Posterior vena cava (tissue), 2 donors: ENCODE results near the gene CD34. TPM values are rescaled to one million over a fixed set of nuclear protein-coding genes. Genes with fewer than 3 reads are reported as not detected.

Experiments
- DNase-seq: peaks from one replicate; pipeline ENCODE4 v3.0.0-alpha.2; 2020; ENCODE audit warnings: low spot score
- intact Hi-C, 2 donors: fragments of 100-400 bp; cut with DNase I; formaldehyde crosslinking; loops; one replicate each; pipeline versions ENCODE4 v1.14.1 to v1.14.2; 2022 to 2023
- total RNA-seq, 2 donors: library from RNA; stranded (reverse); fragmentation: NEBNext Ultra II Directional; extraction: Animal tissue kit (Norgen Biotek cat#: 25700); gene quantifications; one replicate each; pipeline ENCODE4 v1.2.1, GENCODE V29; 2021
- donor health status: DM: yes; HTN: yes; CAD: no.
- donor health status: DM: yes; HTN: yes; CAD: no.

The CD34 gene
- total RNA-seq, 2 donors from 2014 or later = 58.1 to 154 TPM

- DNase-seq = peak; percentile 93
- intact Hi-C loops = no loop called here
Observed at GRCh38 chr1:207848234-207848633, 62.7 kb downstream of the CD34 start.

- no peak for DNase-seq
- intact Hi-C loops = no loop called here
Observed at GRCh38 chr1:207847116-207847515, 63.8 kb downstream of the CD34 start.

- no peak for DNase-seq
- intact Hi-C loops = no loop called here
Observed at GRCh38 chr1:207845109-207845508, 65.8 kb downstream of the CD34 start.

DNA sequence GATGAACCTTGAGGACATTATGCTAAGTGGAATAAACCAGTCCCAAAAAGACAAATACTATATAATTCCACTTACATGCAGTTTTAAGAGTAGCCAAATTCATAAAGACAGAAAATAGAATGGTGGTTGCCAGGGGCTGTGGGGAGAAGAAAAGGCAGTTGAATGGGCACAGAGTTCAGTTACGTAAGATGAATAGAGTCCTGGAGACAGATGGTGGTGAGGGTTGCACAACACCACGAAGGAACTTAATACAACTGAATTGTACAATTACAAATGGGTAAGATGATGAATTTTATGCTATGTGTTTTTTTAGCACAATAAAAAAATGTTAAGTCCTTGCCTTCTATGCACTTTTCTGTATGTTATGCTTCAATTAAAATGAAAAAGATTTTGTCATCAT, 66.6 kb downstream of the CD34 start:
- no peak for DNase-seq
- intact Hi-C loops = no loop called here

DNA sequence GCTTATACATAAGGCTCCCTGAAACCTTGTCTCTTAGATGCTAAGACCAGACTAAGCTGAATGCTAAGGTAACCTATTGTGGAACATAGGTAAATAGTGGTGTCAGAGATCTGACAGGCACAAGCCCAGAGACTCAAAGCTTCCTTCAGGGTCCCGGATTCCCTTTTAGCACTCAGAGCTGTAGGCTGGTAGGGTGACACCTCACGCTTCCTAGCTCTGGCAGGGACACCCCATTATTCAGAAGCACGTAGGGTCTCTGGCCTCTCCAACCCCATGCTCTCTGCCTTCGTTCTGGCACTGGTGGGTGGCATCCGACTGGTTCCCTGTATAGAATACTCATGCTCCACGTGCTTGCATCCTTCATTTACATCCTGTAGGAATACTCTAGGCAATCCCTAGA, 68.4 kb downstream of the CD34 start:
- DNase-seq = no peak
- intact Hi-C loops = no loop called here

DNA sequence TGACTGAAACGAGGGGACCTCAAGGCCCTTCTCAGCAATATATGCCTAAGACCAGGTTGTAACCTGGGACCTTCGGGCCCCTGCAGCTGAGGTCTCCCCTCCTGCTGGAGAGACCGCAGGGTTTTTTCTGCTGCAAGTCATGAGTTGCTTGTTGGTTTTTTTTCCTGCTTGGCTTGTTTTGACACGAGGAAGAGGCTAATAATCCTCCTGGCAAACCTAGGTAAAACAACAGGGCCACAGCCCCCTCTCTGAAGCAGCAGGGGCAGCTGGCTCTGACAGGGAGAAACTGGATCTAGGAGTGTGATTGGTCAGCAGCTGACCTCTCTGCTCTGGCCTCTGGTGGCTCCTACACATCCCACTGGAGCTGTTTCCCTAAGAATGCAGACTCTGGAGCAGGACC, 69.0 kb downstream of the CD34 start:
- DNase-seq = no peak
- intact Hi-C loops = no loop called here

DNA sequence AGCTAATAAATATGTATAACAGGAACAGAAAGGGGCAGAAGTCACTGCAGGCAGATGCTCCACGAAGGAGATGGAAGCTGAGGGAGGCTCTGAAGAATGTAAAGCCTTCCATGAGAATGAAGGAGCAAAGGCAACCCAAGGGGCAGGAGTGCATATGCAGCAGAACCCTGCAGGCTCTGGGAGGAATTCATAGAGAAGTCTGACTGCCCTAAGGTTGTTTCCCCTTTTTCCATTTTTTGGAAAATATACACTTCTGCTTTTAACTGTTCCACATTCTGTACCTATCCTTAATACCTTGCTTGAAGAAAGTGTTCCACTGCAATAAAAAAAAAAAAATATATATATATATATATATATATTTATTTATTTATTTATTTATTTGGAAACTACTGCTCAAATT, 69.6 kb downstream of the CD34 start:
- DNase-seq = no peak
- intact Hi-C loops = no loop called here

DNA sequence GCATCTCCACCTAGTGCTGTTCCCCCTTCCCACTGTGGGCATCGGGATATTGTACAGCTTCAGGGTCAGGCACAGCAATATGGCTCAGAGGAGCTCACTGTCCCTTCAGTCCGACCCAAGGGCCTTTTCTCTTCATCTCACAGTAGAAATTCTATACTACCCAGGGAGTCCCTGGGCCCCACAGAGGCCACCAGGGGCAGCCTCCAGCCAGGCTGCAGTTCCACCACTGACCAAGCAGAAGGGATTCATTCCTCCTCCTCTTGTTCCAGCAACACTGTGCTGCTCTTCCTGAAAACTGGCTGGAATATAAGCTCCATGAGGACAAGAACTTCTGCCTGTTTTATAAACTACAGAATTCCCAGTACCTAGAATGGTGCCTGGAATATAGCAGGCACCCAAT, 70.5 kb downstream of the CD34 start:
- intact Hi-C loops = no loop called here
- no peak for DNase-seq

- intact Hi-C loops = no loop called here
- DNase-seq = no peak
Observed at GRCh38 chr1:207839083-207839413, 71.9 kb downstream of the CD34 start.

DNA sequence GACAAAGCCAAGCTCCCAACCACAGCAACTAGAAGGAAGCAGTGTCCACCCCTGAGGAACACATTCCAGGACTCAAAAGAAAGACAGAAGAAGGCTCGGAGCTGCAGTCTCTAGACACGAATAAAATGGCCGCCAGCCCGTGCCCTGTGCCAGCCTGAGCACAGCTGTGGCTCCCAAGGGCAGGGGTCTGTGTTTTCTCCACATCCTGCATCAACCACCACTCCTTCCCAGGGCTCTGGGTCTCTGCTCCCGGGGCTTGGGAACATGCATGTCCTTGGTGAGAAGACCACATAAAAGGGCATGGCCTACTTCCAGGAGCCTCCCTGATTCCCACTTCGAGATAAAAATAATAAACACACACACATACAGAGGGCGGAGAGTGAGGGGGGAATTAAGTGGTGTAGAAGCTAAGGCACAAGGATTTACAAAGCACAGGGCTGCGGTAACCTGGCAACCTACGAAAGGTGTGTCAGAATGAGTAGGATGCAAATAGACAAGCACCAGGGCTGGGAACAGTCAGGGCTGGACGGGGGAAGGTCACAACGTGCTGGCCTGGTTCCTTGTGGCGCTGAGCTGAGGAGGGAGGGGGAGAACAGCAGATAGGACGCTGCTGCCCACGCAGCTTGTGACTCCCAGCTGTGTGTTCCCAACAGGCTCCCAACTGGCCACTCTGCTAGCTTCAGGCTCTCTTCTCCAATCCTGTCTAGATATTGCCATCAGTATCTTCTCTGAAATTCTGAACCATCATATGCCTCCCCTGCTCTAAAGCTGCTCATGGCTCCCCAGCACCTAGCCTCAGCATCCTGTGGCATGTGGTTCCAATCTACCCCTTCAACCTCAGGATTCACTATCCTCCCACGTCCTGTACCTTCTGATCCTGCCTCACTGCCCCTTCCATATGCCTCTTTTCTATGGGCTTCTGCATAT, 72.5 kb downstream of the CD34 start:
- intact Hi-C loops = no loop called here
- no peak for DNase-seq

DNA sequence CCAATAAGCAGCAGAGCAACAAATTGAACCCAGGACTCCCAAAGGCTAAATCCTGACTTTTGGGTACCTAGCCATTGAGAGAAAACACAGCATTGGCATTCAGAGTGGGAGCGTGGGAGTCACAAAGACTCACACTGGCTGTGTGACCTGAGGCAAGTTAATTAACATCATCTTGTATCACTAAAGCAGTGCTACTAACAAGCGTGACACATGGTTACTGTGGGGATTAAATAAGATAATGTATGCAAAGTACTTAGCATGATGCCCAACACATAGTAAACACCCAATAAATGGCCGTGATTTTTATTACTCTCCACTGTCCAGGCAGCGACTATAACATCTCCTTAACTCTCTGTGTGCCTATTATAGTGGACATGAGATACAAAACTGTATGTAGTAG, 73.3 kb downstream of the CD34 start:
- no peak for DNase-seq
- intact Hi-C loops = no loop called here

DNA sequence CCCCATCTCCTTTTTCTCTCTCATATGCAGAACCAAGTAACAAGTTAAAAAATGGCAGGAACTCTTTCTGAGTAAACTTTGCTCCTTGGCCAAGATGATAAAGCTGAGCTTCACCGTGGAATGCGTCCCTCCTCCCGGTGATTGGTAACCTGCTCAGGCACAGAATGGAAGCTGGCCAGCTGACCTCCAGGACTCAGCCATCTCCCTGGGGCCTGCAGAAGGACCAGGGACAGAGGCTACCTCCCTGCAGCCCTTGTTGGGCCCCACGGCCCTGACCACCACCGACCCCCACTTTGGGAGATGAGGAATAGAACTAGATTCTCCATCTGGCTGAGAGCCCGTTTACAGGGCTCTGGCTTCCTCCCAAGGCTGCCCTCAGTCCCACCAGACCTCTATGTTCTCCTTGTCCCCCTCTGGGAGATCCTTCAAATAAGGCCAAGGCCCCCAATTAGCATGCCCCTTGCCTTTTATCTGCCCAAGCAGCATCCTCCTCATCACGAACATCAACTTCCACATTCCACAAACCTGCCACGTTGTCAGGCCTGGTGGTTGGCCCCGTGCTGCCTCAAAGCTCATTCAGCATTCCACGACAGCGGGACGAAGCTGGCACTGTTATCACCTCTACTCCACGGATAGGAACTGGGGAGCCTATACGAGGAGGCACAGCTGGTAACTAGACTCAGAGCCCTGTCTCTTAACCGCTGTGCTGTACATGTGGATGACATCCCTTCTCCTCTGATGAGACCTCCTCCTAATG, 74.2 kb downstream of the CD34 start:
- intact Hi-C loops = no loop called here
- DNase-seq = no peak

GRCh38 chr1:207835958-207836357, 75.0 kb downstream of the CD34 start:
- DNase-seq = no peak
- intact Hi-C loops = no loop called here

GRCh38 chr1:207833956-207834660, 76.8 kb downstream of the CD34 start:
- no peak for DNase-seq
- intact Hi-C loops = loop anchor here in 1 of 2 donors (5.0 kb wide), 1 partner anchor 128 kb away; no protein-coding TSS in a partner anchor

DNA sequence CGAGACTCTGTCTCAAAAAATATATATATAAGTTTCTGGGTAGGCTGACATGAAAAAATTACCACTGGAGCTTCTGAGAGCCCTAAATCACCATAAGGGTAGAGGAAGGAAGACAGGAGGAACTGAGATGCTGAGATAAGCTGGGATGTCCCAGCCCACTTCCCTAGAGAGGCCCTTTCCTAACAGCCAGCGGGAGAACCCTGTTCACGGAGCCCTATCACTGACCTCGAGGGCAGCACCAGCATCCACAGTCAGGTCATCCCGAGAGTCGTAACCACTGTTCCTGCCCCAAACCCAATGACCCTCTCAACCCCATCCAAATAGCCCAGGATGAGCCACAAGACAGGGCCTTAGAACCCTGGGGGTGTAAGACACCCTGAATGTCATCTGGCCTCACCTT, 77.5 kb downstream of the CD34 start:
- no peak for DNase-seq
- intact Hi-C loops = loop anchor here in 1 of 2 donors (5.0 kb wide), 1 partner anchor 129 kb away; no protein-coding TSS in a partner anchor

GRCh38 chr1:207832796-207833195, 78.1 kb downstream of the CD34 start:
- intact Hi-C loops = loop anchor here in 1 of 2 donors (5.0 kb wide), 1 partner anchor 130 kb away; no protein-coding TSS in a partner anchor
- DNase-seq = no peak

- intact Hi-C loops = loop anchor here in 1 of 2 donors (5.0 kb wide), 1 partner anchor 131 kb away; no protein-coding TSS in a partner anchor
Observed at GRCh38 chr1:207831517-207832327, 79.2 kb downstream of the CD34 start.

More at GRCh38 chr1:207831517-207832327, 79.2 kb downstream of the CD34 start:
- no peak for DNase-seq
